ENCODE measurements around the gene ABCD1.
"Not testable (repeated sequence)": the region's sequence is repeated elsewhere in the genome, so short reads cannot be mapped to it uniquely, and the experiment has no call there.

ABCD1 gene

DNA sequence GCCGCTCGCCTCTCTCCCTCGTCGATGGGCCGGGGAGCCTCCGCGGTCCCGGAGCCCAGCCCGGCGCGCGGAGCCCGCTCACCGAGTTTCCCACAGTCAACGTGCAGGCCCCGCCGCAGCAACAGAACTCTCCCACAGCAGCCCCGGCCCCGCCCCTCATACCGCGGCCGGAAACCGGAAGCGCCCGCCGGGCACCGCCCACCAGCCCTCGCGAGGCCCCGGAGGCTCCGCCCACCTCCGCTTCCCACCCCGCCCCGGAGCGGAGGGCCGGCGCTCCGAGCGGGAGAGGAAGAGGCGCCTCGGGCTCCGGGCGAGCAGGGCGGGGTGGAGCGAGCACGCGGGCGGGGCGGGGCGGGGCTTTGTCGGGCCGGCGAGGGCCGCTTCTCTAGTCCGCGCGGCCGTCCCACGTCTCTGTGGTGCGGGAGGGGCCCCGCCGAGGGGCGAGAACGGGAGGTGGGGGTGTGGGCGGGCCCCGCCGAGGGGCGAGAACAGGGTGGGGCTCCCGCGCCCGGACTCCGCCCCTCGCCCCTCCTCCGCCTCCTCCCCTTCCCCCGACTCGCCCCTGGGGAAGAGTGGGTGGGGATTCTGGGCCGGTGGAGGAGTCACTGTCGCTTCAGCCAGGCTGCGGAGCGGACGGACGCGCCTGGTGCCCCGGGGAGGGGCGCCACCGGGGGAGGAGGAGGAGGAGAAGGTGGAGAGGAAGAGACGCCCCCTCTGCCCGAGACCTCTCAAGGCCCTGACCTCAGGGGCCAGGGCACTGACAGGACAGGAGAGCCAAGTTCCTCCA is at the start of gene ABCD1, which contains the start of gene BCAP31:
Gene ABCD1, plus strand, starts transcription at position 605 of the 787 bp plus-strand sequence. CDS start 411 bp downstream, outside the sequence.
Gene BCAP31, minus strand, starts transcription at position 136 of the 787 bp plus-strand sequence. CDS start 1,143 bp downstream, outside the sequence.
- DNase-seq (ENCODE audit: low read depth, low spot score) = no peak
- H3K27ac ChIP-seq = peak within 1 kb of the TSS; percentile 92

DNA sequence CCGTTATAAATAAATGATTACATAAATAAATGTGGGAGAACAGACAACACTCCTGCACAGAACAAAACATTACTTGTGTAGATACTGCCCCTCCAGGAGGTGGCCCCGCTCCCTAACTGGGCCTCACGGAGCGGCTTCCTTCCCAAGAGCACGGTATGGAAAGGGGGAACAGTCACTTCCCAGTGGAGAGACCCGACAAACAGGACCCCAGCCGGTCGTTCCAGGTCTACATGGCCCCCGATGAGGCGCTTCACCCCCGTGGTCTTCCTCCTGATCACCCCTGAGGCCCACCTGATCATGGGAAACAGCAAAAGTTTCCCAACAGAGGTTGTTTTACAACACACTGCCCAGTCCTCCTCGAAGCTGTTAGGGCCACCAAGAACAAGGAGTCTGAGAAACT is 43.5 kb upstream of the ABCD1 start:
- no peak overlapping the region for H3K27ac ChIP-seq

DNA sequence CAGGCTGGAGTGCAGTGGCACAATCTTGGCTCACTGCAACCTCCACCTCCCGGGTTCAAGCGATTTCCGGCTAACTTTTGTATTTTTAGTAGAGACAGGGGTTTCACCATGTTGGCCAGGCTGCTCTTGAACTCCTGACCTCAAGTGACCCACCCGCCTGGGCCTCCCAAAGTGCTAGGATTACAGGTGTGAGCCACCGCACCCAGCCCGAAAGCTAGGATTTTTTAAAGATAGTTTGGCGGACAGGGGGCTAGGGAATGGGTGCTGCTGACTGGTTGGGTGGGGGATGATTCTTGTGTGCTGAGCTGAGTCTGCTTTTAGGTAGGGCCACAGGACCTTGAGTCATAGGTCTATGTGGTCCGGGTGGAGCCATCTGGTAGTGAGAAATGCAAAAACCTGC is 41.2 kb upstream of the ABCD1 start:
- not testable (repeated sequence) for H3K27ac ChIP-seq; DNase-seq (ENCODE audit: low read depth, low spot score)

More for the DNA sequence above, 43.5 kb upstream of the ABCD1 start:
- DNase-seq (ENCODE audit: low read depth, low spot score) = no peak

DNA sequence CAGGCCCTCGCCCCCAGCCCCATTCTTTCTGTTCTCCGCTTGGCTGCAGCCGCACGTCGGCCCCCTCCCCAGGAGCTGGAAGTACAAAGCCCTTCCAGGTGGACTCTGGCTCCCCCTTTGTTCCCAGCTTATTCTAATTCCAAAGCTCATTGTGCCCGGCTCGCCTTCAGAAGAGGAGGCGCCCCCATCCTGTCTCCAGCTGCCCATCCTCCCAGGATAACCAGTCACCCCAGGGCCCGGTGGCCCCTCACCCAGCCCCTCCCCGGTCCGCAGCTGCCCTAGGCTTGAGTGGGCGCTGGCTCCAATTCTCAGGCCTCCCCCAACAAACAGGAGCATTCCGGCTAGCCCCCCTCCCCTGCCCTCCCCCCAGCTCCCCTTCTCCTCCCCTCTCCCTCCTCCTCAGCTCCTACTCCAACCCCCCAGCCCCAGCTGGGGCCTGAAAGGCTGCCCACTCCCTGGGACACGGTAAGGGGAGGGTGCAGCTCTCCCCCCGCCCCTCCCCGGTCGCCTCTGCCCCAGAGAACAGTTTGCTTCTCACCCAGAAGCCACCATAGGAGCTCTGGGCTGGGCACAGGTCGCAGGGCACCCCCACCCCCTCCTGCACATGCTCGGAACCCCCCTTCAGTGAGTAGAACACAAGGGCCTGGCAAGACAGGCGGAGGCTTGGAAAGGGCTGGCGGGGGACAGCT is 40.0 kb upstream of the ABCD1 start:
- no peak overlapping the region for H3K27ac ChIP-seq
- no peak for DNase-seq (ENCODE audit: low read depth, low spot score)

DNA sequence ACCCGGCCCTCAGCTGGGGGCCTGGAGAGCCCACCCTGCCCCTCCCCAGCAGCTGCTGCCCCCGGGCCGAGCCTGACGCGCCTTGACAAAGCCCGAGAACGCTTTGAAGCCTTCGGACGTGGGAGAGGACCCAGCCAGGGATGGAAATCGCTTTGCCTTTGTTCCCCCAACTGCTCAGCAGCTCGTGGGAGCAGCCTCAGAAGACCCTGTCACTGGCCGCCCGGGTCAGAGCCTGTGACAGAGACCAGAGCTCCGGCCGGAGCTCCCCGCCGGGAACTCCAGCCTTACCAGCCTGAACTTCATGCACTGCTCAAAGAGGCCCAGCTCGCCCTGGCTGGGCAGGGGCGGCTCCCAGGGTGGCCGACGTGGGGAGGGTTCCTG is 39.5 kb upstream of the ABCD1 start:
- no peak for DNase-seq (ENCODE audit: low read depth, low spot score)
- H3K27ac ChIP-seq = no peak overlapping the region

DNA sequence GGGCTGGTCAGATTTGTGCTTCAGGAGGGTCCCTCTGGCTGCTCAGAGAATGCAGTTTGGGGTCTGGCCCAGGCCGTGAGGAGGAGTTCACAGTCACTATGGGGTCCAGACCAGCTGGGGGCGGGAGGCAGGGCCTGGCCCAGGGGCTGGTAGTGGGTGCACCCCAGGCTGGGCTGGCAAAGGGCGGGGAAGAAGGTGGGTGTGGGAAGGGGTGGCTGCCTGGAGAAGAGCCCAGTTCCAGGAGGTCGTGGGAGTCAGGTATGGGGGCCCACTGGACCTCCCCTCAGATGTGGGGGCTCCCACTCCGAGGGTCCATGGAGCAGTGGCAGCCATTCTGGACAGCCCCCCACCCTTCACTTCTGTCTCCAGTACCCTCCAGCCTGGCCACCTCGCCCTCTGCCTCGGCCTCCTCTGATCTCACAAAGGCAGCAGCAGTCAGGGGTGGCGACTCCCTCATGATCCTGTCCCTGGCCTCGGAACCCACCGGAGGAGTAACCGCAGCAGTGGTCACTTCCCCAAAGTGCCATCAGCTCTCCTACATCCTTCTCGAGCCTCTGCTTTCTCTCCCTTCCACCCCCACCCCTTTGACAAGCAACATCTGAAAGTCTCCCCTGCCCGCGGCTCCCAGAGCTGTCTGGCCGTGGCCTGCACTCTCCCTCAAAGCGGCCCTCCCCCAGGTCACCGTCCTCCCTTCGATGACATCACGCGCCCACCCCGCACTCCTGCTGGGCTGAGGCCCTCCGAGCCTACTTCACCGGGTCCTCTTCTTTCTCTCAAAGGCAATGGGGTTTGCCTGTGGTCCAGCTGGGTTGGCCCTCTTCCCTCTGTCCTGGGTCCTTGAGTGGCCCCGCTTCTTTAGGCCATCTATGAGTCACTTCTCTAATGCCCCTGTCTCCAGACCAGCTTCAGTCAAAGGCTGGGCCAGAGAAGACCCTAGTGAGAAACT is 38.6 kb upstream of the ABCD1 start:
- DNase-seq (ENCODE audit: low read depth, low spot score) = no peak
- H3K27ac ChIP-seq = no peak overlapping the region

DNA sequence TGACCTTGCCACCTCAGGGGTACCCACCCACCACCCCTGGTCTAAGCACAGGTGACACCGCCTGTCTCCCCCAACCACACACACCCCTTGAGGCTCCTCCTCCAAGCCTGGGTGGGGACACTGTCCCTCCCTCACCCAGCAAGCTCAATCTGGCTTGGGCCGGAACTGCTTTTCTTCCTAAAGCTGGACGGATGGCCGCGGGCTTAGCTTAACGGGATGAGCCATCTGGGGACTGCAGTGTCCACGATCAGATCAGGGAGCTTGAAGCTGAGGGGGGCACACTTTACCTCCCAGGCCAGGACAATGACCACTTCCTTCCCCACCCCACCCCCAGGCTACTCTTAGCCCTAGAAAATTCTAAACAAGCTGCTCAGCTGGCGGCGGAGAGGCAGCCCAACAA is 37.9 kb upstream of the ABCD1 start:
- H3K27ac ChIP-seq = no peak overlapping the region
- DNase-seq (ENCODE audit: low read depth, low spot score) = no peak

DNA sequence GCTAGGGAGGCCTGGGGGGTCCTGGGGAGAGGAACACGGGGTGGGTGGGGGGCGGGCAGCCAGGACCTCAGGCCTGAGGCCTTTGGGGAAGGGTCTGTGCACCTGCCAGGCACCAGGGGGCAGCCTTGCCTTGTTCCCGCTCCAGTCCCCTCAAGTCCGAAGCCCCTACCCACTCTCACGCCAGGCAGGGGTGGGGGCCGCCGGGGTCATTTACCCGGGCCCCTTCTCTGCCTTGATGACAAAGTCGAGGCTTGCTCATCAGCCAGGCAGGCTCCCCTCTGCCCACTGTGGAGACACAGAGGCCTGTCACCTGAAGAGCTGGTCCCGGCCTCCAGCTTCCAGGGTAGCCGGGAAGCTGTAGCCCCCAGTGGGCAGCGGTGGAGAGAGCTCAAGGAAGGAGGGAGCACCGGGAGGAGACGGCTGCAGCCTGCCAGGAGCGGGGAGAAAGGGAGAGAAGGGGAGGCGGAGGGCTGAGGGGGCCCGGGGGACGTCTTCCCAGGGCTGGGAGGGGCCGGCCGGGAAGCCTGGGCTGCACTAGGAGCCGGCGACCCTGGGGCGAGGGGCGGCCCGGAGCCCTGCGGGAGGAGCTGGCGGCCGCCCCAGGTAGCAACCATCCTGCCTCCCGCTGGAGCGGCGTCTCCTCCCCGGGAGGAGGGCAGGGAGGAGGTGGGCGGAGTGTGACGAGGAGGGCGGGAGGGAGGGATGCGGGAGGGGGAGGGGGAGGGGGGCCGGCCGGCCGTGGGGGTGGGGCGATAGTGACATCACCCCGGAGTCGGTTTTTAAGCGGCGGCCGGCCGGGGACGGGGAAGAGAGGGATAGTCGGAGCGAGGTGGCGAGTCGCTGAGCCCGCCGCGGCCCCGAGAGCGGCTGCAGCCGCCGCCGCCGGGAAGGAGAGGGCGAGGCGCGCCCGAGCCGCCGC is 37.3 kb upstream of the ABCD1 start, which contains the start of gene SLC6A8:
Gene SLC6A8, plus strand, starts transcription at position 806 of the 919 bp plus-strand sequence. CDS start 649 bp downstream, outside the sequence.
- peak within 1 kb of the TSS; percentile 39 for H3K27ac ChIP-seq
- no peak for DNase-seq (ENCODE audit: low read depth, low spot score)

DNA sequence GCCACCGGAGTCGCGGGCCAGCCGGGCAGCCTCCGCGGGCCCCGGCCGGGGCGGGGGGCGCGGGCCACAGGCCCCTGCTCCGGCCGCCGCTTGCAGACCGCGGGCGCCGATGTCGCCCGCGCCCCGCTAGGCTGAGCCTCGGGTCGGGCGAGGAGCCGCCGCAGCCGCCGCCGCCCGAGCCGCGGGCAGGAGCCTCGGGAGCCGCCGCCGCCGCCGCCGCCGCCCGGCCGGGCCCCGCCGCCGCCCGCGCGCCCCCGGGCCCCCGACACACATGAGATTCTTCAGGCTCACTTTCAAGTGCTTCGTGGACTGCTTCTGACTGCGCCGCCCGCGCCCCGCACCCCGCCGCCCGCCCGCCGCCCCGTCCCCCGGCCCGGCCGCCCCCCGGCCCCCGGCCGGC is 36.6 kb upstream of the ABCD1 start:
- no peak for DNase-seq (ENCODE audit: low read depth, low spot score)

DNA sequence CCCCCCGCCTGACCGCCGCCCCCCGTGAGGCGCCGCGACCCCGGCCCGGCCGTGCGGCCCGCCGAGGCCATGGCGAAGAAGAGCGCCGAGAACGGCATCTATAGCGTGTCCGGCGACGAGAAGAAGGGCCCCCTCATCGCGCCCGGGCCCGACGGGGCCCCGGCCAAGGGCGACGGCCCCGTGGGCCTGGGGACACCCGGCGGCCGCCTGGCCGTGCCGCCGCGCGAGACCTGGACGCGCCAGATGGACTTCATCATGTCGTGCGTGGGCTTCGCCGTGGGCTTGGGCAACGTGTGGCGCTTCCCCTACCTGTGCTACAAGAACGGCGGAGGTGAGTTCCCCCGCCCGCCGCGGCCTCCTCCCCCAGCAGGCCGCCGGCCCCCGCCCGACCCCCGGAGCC is 36.1 kb upstream of the ABCD1 start:
- DNase-seq (ENCODE audit: low read depth, low spot score) = no peak
- peak overlapping the region; percentile 39 for H3K27ac ChIP-seq

More for the DNA sequence above, 36.6 kb upstream of the ABCD1 start:
- no peak overlapping the region for H3K27ac ChIP-seq

DNA sequence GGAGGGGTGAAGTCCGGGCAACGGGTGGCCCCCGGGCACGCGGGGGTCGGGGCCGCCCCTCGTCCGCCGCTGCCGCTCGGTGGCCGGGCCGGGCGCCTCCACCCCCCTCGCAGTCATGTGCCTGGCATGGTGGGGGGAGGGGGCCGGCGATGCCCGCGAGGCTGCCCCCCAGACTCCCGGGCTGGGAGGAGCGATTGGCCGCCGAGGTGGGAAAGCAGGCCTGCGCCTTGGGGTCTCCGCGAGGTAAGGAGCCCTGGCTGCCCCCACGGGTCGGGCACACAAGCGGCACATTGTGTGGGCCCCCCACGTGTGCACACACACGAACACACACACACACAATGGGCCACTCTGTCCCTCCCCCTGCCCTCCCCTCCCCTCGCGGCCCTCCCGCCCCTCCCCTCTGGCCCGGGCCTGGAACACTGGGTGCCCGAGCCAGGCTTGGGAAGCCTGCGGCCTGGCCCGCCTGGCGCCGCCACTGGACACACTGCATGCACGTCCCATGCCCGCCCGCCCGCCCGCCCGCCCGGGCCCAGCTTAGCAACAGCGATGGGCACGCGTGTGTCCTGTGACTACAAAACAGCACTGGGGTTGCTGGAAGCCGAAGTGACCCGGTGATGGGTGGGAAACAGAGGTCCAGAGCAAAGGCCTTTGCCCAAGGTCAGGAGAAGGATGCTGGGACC is 35.6 kb upstream of the ABCD1 start:
- H3K27ac ChIP-seq = peak overlapping the region; percentile 39
- no peak for DNase-seq (ENCODE audit: low read depth, low spot score)

DNA sequence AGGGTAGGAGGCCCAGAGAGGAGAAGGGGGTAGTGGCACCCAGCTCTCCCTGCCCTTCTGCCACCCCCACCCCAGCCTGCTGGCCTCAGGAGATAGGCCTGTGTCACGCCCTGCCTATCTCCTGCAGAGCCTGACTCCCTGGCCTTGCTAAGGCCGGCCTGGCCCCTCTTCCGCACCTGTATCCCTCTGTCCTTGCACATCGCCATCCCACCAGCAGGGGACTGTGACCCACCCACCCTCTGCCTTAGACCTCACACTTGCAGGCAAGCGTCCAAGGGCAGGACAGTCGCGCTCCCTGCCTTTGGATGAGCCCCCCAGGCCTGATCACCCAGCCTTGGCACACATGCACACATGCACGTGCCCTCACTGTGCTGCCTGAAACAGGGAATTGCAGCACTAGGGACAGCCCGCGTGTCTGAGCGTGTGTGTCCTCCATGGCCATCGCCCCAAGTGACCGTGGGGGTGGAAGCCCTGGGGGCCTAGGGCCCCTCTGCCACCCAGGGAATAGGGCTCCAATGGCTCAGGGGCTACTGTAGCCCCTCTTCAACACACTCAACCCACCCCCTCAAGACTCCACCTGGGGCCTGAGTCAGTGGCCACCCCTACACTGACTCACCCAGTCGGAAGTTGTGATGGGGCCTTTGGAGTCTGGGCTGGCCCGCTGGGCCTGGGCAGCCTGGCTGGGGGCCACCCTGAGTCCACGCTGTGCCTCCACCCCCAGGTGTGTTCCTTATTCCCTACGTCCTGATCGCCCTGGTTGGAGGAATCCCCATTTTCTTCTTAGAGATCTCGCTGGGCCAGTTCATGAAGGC is 34.8 kb upstream of the ABCD1 start:
- H3K27ac ChIP-seq = peak overlapping the region; percentile 9
- DNase-seq (ENCODE audit: low read depth, low spot score) = no peak

DNA sequence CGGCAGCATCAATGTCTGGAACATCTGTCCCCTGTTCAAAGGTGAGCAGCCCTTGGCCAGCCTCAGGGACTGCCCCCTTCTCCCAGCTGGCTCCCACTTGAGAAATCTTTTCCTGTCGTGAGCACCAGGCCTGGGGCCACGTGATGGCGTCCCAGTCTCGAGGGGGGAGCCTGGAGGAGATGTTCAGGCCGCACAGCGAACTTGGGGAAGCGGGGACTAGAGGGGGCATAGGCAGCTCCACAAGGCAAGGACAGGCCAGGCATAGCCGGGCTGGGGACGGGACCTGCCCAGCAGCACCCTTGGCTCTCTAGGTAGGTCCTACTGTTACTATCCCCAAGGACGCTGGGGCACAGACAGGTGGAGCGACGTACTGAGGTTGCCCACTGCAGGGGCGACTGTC is 34.2 kb upstream of the ABCD1 start:
- DNase-seq (ENCODE audit: low read depth, low spot score) = no peak
- H3K27ac ChIP-seq = no peak overlapping the region

DNA sequence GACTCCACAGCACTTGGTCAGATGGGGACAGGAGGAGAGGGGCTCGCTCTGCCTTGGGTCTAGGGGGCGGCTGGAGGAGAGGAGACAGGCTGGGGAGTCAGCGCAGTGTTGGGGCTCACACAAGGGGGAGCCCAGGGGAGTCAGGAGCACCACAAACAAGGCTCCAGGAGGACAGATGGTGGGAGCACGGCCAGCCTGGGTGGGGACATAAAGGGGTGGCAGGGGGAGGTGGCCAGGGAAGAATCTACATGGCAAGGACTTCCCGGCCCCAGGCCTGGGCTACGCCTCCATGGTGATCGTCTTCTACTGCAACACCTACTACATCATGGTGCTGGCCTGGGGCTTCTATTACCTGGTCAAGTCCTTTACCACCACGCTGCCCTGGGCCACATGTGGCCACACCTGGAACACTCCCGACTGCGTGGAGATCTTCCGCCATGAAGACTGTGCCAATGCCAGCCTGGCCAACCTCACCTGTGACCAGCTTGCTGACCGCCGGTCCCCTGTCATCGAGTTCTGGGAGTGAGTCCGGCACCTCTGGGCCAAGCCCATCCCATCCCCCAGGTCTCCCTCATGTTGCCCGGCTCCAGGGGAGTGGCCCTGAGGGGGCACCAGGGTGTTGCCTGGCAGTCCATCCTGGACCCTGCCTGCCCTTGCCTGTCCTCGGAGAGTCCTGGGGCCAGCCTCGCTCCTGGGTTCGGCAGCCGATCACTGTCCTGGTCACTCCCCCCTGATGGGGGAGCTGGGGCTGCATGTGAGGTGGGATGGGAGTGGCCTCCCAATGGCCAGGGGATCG is 33.4 kb upstream of the ABCD1 start:
- not testable (repeated sequence) for DNase-seq (ENCODE audit: low read depth, low spot score); H3K27ac ChIP-seq

DNA sequence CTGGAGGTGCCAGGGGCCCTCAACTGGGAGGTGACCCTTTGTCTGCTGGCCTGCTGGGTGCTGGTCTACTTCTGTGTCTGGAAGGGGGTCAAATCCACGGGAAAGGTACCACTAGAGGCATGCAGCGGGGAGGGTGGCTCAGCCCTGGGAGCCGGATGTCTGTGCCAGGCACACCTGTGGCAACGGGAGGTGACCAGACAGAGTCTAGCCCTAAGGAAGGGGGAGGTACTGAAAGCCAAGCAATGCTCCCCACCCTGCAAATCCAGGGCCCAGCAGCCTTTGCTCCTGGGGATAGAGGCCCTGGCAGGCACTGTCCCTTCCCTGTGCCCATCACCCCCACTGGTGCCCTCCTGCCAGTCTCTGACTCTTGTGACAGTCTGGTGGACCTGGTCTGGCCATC is 32.7 kb upstream of the ABCD1 start:
- no peak for DNase-seq (ENCODE audit: low read depth, low spot score)
- H3K27ac ChIP-seq = no peak overlapping the region

DNA sequence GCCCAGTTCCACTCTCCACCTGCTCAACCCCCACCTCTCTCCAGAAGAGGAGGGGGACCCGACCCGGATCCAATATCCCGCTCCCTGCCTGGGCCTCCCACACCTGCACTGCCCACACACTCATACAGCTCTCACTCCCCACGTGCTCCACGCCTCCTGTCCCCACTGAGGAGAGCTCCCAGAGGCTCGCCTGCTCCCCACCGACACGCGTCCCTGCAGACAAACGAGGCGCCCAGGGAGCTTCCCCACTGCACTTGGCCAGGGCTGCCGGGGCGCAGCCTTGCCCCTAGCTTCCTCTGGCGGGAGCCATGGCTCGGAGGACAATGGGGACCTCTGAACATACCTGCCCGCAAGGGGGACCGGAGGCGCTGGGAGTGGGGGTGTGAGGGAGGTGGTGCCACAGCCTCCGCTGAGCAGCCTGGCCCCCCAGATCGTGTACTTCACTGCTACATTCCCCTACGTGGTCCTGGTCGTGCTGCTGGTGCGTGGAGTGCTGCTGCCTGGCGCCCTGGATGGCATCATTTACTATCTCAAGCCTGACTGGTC is 32.0 kb upstream of the ABCD1 start:
- H3K27ac ChIP-seq = no peak overlapping the region
- DNase-seq (ENCODE audit: low read depth, low spot score) = no peak
